ENCODE results near the gene SBF2.
A peak's percentile ranks its signal among the peaks of the same experiment; 100 is the strongest.

The SBF2 gene

GRCh38 chr11:9754010-9754471, 540.0 kb downstream of the SBF2 start:
- H3K4me3 ChIP-seq (ENCODE audit: low read depth, low read length): no peak overlapping the region
- no peak for TF ChIP-seq CTCF (IDR thresholded peaks at IDR 0.05; ENCODE audit: low read depth, low read length)

GRCh38 chr11:9753021-9753420, 541.0 kb downstream of the SBF2 start:
- no peak for TF ChIP-seq CTCF (IDR thresholded peaks at IDR 0.05; ENCODE audit: low read depth, low read length)

GRCh38 chr11:9752091-9752490, 541.9 kb downstream of the SBF2 start:
- TF ChIP-seq CTCF (IDR thresholded peaks at IDR 0.05; ENCODE audit: low read depth, low read length): no peak
- H3K4me3 ChIP-seq (ENCODE audit: low read depth, low read length): no peak overlapping the region

More at GRCh38 chr11:9753021-9753420, 541.0 kb downstream of the SBF2 start:
- no peak overlapping the region for H3K4me3 ChIP-seq (ENCODE audit: low read depth, low read length)

- no peak overlapping the region for H3K4me3 ChIP-seq (ENCODE audit: low read depth, low read length)
- no peak for TF ChIP-seq CTCF (IDR thresholded peaks at IDR 0.05; ENCODE audit: low read depth, low read length)
These were observed 543.5 kb downstream of the SBF2 start for GRCh38 chr11:9750551-9750950.

- TF ChIP-seq CTCF (IDR thresholded peaks at IDR 0.05; ENCODE audit: low read depth, low read length): peak; percentile 64
- no peak overlapping the region for H3K4me3 ChIP-seq (ENCODE audit: low read depth, low read length)
These were observed 545.6 kb downstream of the SBF2 start for GRCh38 chr11:9748361-9748970.

- TF ChIP-seq CTCF (IDR thresholded peaks at IDR 0.05; ENCODE audit: low read depth, low read length): no peak
- no peak overlapping the region for H3K4me3 ChIP-seq (ENCODE audit: low read depth, low read length)
These were observed 546.2 kb downstream of the SBF2 start for GRCh38 chr11:9747828-9748227.

- TF ChIP-seq CTCF (IDR thresholded peaks at IDR 0.05; ENCODE audit: low read depth, low read length): no peak
- no peak overlapping the region for H3K4me3 ChIP-seq (ENCODE audit: low read depth, low read length)
These were observed 546.8 kb downstream of the SBF2 start for GRCh38 chr11:9747229-9747628.

All from WI38 (cell line).